Naive thymus-derived CD8-positive, alpha-beta T cell (primary cell): ENCODE results near the gene ABCG5. TPM values are rescaled to one million over a fixed set of nuclear protein-coding genes. Genes with fewer than 3 reads are reported as not detected.

Source experiments
- polyA plus RNA-seq, 3 donors: library from polyadenylated mRNA; unstranded; fragments of 300-500 nt; fragmentation: Illumina TruSeq; gene quantifications; one replicate each; pipeline ENCODE4 v1.2.3, GENCODE V29; 2021
- total RNA-seq, 8 experiments: library from RNA in 2 of 8; stranded (reverse) in 2 of 8; gene quantifications; one replicate each; pipeline ENCODE4 v1.2.3 and lab custom pipeline; 2021 to 2026

ABCG5 gene
- total and polyA plus RNA-seq, 5 experiments from 2014 or later = not detected

Other genes with a start within 250 kb of the ABCG5 start
- gene THADA, start 242.8 kb downstream of the ABCG5 start, total RNA-seq = 10 to 100 TPM; 36.4 to 40.3 TPM
- gene THADA, start 242.8 kb downstream of the ABCG5 start, polyA plus RNA-seq = 10 to 100 TPM in 1 of 3 donors, 1 to 10 TPM in 2; 9.2 to 15.5 (median 9.8) TPM
- 1 to 10 TPM; 5.7 to 6.4 TPM for gene PLEKHH2, start 201.6 kb downstream of the ABCG5 start, total RNA-seq
- under 1 TPM in 2 of 3 donors, not detected in 1; 0.13 to 0.80 TPM for gene PLEKHH2, start 201.6 kb downstream of the ABCG5 start, polyA plus RNA-seq
- gene C1GALT1C1L, start 162.4 kb downstream of the ABCG5 start, total RNA-seq = under 1 TPM; 0.31 to 0.33 TPM
- gene C1GALT1C1L, start 162.4 kb downstream of the ABCG5 start, polyA plus RNA-seq = under 1 TPM in 2 of 3 donors, not detected in 1; 0.16 to 0.44 TPM
- 1 to 10 TPM; 5.3 to 5.8 TPM for gene DYNC2LI1, start 64.8 kb downstream of the ABCG5 start, total RNA-seq
- 1 to 10 TPM; 4.9 to 6.7 (median 6.2) TPM for gene DYNC2LI1, start 64.8 kb downstream of the ABCG5 start, polyA plus RNA-seq
- gene ABCG8, start 132 bp upstream of the ABCG5 start, total RNA-seq = not detected
- gene ABCG8, start 132 bp upstream of the ABCG5 start, polyA plus RNA-seq = under 1 TPM in 2 of 3 donors, not detected in 1; 0.02 to 0.08 TPM
- 10 to 100 TPM; 80.1 to 85.4 TPM for gene LRPPRC, start 157.2 kb upstream of the ABCG5 start, total RNA-seq
- gene LRPPRC, start 157.2 kb upstream of the ABCG5 start, polyA plus RNA-seq = 10 to 100 TPM; 42.7 to 51.6 (median 43.8) TPM